HepG2 (cell line): ENCODE results near the gene EPX. TPM values are rescaled to one million over a fixed set of nuclear protein-coding genes. Genes with fewer than 3 reads are reported as not detected.

Experiments used
- AKAP8 ChIP-seq: sonication (generic); formaldehyde crosslinking; IDR thresholded peaks from 2 replicates; pipeline ENCODE4 v1.5.1; 2020; ENCODE audit warnings: mild to moderate bottlenecking, missing genetic modification reagents
- ATF7-NPFF ChIP-seq: sonication (generic); formaldehyde crosslinking; IDR thresholded peaks from 2 replicates; pipeline ENCODE4 v1.8.1; 2023; ENCODE audit warnings: mild to moderate bottlenecking, low read depth, missing genetic modification reagents, moderate library complexity
- FOXM1 ChIP-seq: sonication (generic); formaldehyde crosslinking; IDR thresholded peaks from 2 replicates; pipeline ENCODE4 v1.5.0; 2020; ENCODE audit warnings: missing genetic modification reagents
- ISL2 ChIP-seq: sonication (generic); formaldehyde crosslinking; IDR thresholded peaks from 2 replicates; pipeline ENCODE4 v1.5.0; 2020; ENCODE audit warnings: missing genetic modification reagents
- PHF8 ChIP-seq: sonication (generic); formaldehyde crosslinking; IDR thresholded peaks from 2 replicates; pipeline ENCODE4 v1.5.0; 2020; ENCODE audit warnings: missing genetic modification reagents
- REL ChIP-seq: sonication (generic); formaldehyde crosslinking; conservative IDR thresholded peaks from 2 replicates; pipeline ENCODE4 v1.8.0; 2022; ENCODE audit warnings: mild to moderate bottlenecking, missing genetic modification reagents, moderate library complexity
- SMARCC2 ChIP-seq: fragments of 450-650 bp; IDR thresholded peaks from 2 replicates; pipeline ENCODE4 v1.6.1; 2017; ENCODE audit warnings: antibody characterized with exemption, mild to moderate bottlenecking
- ZBTB37 ChIP-seq: sonication (generic); formaldehyde crosslinking; IDR thresholded peaks from 2 replicates; pipeline ENCODE4 v1.4.0; 2020; ENCODE audit warnings: mild to moderate bottlenecking, missing genetic modification reagents
- ZBTB38 ChIP-seq: sonication (generic); formaldehyde crosslinking; IDR thresholded peaks from 2 replicates; pipeline ENCODE4 v1.5.1; 2020; ENCODE audit warnings: mild to moderate bottlenecking, missing genetic modification reagents
- ZC3H4 ChIP-seq: sonication (generic); formaldehyde crosslinking; IDR thresholded peaks from 2 replicates; pipeline ENCODE4 v1.4.0; 2020; ENCODE audit warnings: missing genetic modification reagents, borderline replicate concordance
- ZNF446 ChIP-seq: sonication (generic); formaldehyde crosslinking; IDR thresholded peaks from 2 replicates; pipeline ENCODE4 v1.5.0; 2020; ENCODE audit warnings: mild to moderate bottlenecking, missing genetic modification reagents
- ZNF530 ChIP-seq: sonication (generic); formaldehyde crosslinking; IDR thresholded peaks from 2 replicates; pipeline ENCODE4 v1.5.0; 2020; ENCODE audit warnings: low read depth, mild to moderate bottlenecking, missing genetic modification reagents
- ZNF577 ChIP-seq: sonication (generic); formaldehyde crosslinking; IDR thresholded peaks from 2 replicates; pipeline ENCODE4 v1.4.0; 2020; ENCODE audit warnings: mild to moderate bottlenecking, low read depth, missing genetic modification reagents, borderline replicate concordance
- polyA plus RNA-seq, 8 experiments: library from polyadenylated mRNA; depleted of rRNA in 3 of 8; stranded (reverse) in 7 of 8; unstranded in 1 of 8; fragments of >200 nt; fragmentation: Illumina TruSeq in 4 of 8; extraction: Trizol in 4 of 8; gene quantifications; 2 replicates each; pipeline versions ENCODE4 v1.2.1 to v1.2.3, GENCODE V29; 2011 to 2016; ENCODE audit warnings: low read depth in 4 of 8, missing spikeins in 1 of 8, mixed read lengths in 1 of 8; ENCODE audit not compliant: insufficient read depth in 1 of 8
- total RNA-seq, 5 experiments: library from RNA; depleted of rRNA; stranded (reverse); fragments of >200 nt; fragmentation: Illumina TruSeq; extraction: Trizol; gene quantifications; 2 replicates each; pipeline ENCODE4 v1.2.3, GENCODE V29; 2016; ENCODE audit warnings: low read depth in 1 of 5
- TF ChIP-seq, protein P1 (sequence below): sonication (generic); formaldehyde crosslinking; IDR thresholded peaks from 2 replicates; pipeline ENCODE4 v1.4.0; 2020; ENCODE audit warnings: missing genetic modification reagents, mild to moderate bottlenecking, borderline replicate concordance
- TF ChIP-seq, protein P2 (sequence below): sonication (generic); formaldehyde crosslinking; IDR thresholded peaks from 2 replicates; pipeline ENCODE4 v1.5.1; 2020; ENCODE audit warnings: mild to moderate bottlenecking, missing genetic modification reagents, borderline replicate concordance
- TF ChIP-seq, protein P3 (sequence below): IDR thresholded peaks from 2 replicates; pipeline ENCODE4 v1.6.1; 2016; ENCODE audit warnings: control low read depth
- TF ChIP-seq, protein P4 (sequence below): sonication (generic); formaldehyde crosslinking; IDR thresholded peaks from 2 replicates; pipeline ENCODE4 v1.8.1; 2023; ENCODE audit warnings: mild to moderate bottlenecking, missing genetic modification reagents

Gene EPX
- total and polyA plus RNA-seq, 2 of the 13 experiments (the other 11 are each of a cell fraction or from before 2014, with no cell fraction given) = not detected

GRCh38 chr17:58249270-58250133 is 57.0 kb downstream of the EPX start (continued):
- TF ChIP-seq ZNF446 (CRISPR knock-in tag) (no peak; the same call in 1 of the 2 replicates), ZNF530 (CRISPR knock-in tag) (0 out of 2 replicates have a peak, but pooled peaks have one; percentile 75), ATF7-NPFF (peak; percentile 75), ZNF577 (CRISPR knock-in tag) (no peak), FOXM1 (CRISPR knock-in tag) (no peak; the same call in 1 of the 2 replicates), ZBTB37 (no peak), AKAP8 (CRISPR knock-in tag) (no peak), ISL2 (CRISPR knock-in tag) (no peak), SMARCC2 (no peak), ZC3H4 (CRISPR knock-in tag) (no peak), REL (peak; percentile 77; the same call in 1 of the 2 replicates), ZBTB38 (CRISPR knock-in tag) (peak; percentile 61; the same call in 1 of the 2 replicates), PHF8 (CRISPR knock-in tag) (no peak)
- TF ChIP-seq, protein P1, sequence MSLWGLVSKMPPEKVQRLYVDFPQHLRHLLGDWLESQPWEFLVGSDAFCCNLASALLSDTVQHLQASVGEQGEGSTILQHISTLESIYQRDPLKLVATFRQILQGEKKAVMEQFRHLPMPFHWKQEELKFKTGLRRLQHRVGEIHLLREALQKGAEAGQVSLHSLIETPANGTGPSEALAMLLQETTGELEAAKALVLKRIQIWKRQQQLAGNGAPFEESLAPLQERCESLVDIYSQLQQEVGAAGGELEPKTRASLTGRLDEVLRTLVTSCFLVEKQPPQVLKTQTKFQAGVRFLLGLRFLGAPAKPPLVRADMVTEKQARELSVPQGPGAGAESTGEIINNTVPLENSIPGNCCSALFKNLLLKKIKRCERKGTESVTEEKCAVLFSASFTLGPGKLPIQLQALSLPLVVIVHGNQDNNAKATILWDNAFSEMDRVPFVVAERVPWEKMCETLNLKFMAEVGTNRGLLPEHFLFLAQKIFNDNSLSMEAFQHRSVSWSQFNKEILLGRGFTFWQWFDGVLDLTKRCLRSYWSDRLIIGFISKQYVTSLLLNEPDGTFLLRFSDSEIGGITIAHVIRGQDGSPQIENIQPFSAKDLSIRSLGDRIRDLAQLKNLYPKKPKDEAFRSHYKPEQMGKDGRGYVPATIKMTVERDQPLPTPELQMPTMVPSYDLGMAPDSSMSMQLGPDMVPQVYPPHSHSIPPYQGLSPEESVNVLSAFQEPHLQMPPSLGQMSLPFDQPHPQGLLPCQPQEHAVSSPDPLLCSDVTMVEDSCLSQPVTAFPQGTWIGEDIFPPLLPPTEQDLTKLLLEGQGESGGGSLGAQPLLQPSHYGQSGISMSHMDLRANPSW (CRISPR knock-in tag) = no peak
- TF ChIP-seq, protein P2, sequence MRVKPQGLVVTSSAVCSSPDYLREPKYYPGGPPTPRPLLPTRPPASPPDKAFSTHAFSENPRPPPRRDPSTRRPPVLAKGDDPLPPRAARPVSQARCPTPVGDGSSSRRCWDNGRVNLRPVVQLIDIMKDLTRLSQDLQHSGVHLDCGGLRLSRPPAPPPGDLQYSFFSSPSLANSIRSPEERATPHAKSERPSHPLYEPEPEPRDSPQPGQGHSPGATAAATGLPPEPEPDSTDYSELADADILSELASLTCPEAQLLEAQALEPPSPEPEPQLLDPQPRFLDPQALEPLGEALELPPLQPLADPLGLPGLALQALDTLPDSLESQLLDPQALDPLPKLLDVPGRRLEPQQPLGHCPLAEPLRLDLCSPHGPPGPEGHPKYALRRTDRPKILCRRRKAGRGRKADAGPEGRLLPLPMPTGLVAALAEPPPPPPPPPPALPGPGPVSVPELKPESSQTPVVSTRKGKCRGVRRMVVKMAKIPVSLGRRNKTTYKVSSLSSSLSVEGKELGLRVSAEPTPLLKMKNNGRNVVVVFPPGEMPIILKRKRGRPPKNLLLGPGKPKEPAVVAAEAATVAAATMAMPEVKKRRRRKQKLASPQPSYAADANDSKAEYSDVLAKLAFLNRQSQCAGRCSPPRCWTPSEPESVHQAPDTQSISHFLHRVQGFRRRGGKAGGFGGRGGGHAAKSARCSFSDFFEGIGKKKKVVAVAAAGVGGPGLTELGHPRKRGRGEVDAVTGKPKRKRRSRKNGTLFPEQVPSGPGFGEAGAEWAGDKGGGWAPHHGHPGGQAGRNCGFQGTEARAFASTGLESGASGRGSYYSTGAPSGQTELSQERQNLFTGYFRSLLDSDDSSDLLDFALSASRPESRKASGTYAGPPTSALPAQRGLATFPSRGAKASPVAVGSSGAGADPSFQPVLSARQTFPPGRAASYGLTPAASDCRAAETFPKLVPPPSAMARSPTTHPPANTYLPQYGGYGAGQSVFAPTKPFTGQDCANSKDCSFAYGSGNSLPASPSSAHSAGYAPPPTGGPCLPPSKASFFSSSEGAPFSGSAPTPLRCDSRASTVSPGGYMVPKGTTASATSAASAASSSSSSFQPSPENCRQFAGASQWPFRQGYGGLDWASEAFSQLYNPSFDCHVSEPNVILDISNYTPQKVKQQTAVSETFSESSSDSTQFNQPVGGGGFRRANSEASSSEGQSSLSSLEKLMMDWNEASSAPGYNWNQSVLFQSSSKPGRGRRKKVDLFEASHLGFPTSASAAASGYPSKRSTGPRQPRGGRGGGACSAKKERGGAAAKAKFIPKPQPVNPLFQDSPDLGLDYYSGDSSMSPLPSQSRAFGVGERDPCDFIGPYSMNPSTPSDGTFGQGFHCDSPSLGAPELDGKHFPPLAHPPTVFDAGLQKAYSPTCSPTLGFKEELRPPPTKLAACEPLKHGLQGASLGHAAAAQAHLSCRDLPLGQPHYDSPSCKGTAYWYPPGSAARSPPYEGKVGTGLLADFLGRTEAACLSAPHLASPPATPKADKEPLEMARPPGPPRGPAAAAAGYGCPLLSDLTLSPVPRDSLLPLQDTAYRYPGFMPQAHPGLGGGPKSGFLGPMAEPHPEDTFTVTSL = peak; percentile 32; the same call in 1 of the 2 replicates
- TF ChIP-seq, protein P3, sequence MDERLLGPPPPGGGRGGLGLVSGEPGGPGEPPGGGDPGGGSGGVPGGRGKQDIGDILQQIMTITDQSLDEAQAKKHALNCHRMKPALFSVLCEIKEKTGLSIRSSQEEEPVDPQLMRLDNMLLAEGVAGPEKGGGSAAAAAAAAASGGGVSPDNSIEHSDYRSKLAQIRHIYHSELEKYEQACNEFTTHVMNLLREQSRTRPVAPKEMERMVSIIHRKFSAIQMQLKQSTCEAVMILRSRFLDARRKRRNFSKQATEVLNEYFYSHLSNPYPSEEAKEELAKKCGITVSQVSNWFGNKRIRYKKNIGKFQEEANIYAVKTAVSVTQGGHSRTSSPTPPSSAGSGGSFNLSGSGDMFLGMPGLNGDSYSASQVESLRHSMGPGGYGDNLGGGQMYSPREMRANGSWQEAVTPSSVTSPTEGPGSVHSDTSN (CRISPR knock-in tag) = no peak
- TF ChIP-seq, protein P4, sequence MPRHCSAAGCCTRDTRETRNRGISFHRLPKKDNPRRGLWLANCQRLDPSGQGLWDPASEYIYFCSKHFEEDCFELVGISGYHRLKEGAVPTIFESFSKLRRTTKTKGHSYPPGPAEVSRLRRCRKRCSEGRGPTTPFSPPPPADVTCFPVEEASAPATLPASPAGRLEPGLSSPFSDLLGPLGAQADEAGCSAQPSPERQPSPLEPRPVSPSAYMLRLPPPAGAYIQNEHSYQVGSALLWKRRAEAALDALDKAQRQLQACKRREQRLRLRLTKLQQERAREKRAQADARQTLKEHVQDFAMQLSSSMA (CRISPR knock-in tag) = peak; percentile 62; the same call in 1 of the 2 replicates
